GM23338 (cell line): ENCODE results near the gene GOLGA1. TPM values are rescaled to one million over a fixed set of nuclear protein-coding genes. Genes with fewer than 3 reads are reported as not detected.

ENCODE experiments used
- ATAC-seq: fragments of 200-7000 bp; cut with Tn5 transposase; 3 replicates; pipeline ENCODE4 v1.9.1; 2020
- DNase-seq: peaks from one replicate; pipeline ENCODE4 v3.0.0-alpha.2; 2015; ENCODE audit warnings: low spot score
- H2AFZ ChIP-seq: fragments of 200-600 bp; sonication (generic); 2 replicates; pipeline ENCODE4 v1.8.0; 2016; ENCODE audit warnings: antibody characterized with exemption, mild to moderate bottlenecking, moderate library complexity
- H3F3A ChIP-seq: fragments of 200-600 bp; sonication (generic); replicated peaks from 2 replicates; pipeline ENCODE4 v1.8.0; 2017; ENCODE audit warnings: antibody characterized with exemption, mixed run types, low read depth
- H3K27ac ChIP-seq: fragments of 200-600 bp; sonication (generic); 2 replicates; pipeline ENCODE4 v1.6.1; 2016; ENCODE audit warnings: low read depth
- H3K27me3 ChIP-seq: fragments of 200-600 bp; sonication (generic); 2 replicates; pipeline ENCODE4 v1.8.0; 2016; ENCODE audit warnings: mild to moderate bottlenecking, mixed run types, moderate library complexity; ENCODE audit not compliant: insufficient read depth
- H3K36me3 ChIP-seq: fragments of 200-600 bp; sonication (generic); 2 replicates; pipeline ENCODE4 v1.8.0; 2016; ENCODE audit warnings: mild to moderate bottlenecking; ENCODE audit not compliant: insufficient read depth
- H3K4me1 ChIP-seq: fragments of 200-600 bp; sonication (generic); 2 replicates; pipeline ENCODE4 v1.8.0; 2016; ENCODE audit warnings: mild to moderate bottlenecking, moderate library complexity; ENCODE audit not compliant: insufficient read depth
- H3K4me2 ChIP-seq: fragments of 200-600 bp; sonication (generic); 2 replicates; pipeline ENCODE4 v1.7.1; 2017; ENCODE audit warnings: mixed run types
- H3K4me3 ChIP-seq: fragments of 200-600 bp; sonication (generic); 2 replicates; pipeline ENCODE4 v1.6.1; 2016; ENCODE audit warnings: mixed run types
- H3K79me2 ChIP-seq: fragments of 200-600 bp; sonication (generic); replicated peaks from 2 replicates; pipeline ENCODE4 v1.8.0; 2017; ENCODE audit warnings: mild to moderate bottlenecking; ENCODE audit not compliant: insufficient read depth
- H3K9me2 ChIP-seq: fragments of 200-600 bp; sonication (generic); 2 replicates; pipeline ENCODE4 v1.8.0; 2017; ENCODE audit not compliant: insufficient read depth
- H4K20me1 ChIP-seq: fragments of 200-600 bp; sonication (generic); replicated peaks from 2 replicates; pipeline ENCODE4 v1.8.0; 2017; ENCODE audit warnings: mild to moderate bottlenecking; ENCODE audit not compliant: insufficient read depth
- H3K27ac Mint-ChIP-seq: 2 replicates; pipeline ENCODE4 v1.8.0; 2020; ENCODE audit warnings: inconsistent platforms, mild to moderate bottlenecking, moderate library complexity, mixed read lengths
- H3K27me3 Mint-ChIP-seq: 3 replicates; pipeline ENCODE4 v1.8.0; 2022; ENCODE audit warnings: low read depth, mild to moderate bottlenecking, moderate library complexity, mixed read lengths, inconsistent platforms; ENCODE audit not compliant: insufficient read depth, poor library complexity
- H3K36me3 Mint-ChIP-seq: 3 replicates; pipeline ENCODE4 v1.8.0; 2021; ENCODE audit warnings: low read depth, mild to moderate bottlenecking, inconsistent platforms, moderate library complexity, mixed read lengths
- H3K4me1 Mint-ChIP-seq: 3 replicates; pipeline ENCODE4 v1.8.0; 2020; ENCODE audit warnings: mild to moderate bottlenecking, inconsistent platforms, mixed read lengths
- H3K4me3 Mint-ChIP-seq: 3 replicates; pipeline ENCODE4 v1.8.0; 2021; ENCODE audit warnings: moderate library complexity, mild to moderate bottlenecking, inconsistent platforms, mixed read lengths
- H3K9me3 Mint-ChIP-seq: 3 replicates; pipeline ENCODE4 v1.8.0; 2020; ENCODE audit warnings: moderate library complexity, mild to moderate bottlenecking, inconsistent platforms, mixed read lengths
- CREB1 ChIP-seq: fragments of 250-450 bp; sonication (Bioruptor Pico); IDR thresholded peaks from 2 replicates; pipeline ENCODE4 v1.5.0; 2020; ENCODE audit warnings: low read depth, mild to moderate bottlenecking, moderate library complexity
- EZH2 ChIP-seq: fragments of 200-600 bp; sonication (generic); IDR thresholded peaks from one replicate; pipeline ENCODE4 v1.8.0; 2017; ENCODE audit warnings: antibody characterized with exemption, mild to moderate bottlenecking, low read depth; ENCODE audit not compliant: unreplicated experiment
- EZH2phosphoT487 ChIP-seq: fragments of 200-600 bp; sonication (generic); IDR thresholded peaks from one replicate; pipeline ENCODE4 v1.8.1; 2018; ENCODE audit warnings: antibody characterized with exemption; ENCODE audit not compliant: unreplicated experiment
- JUNB ChIP-seq: IDR thresholded peaks from one replicate; pipeline ENCODE4 v1.6.1; 2016; ENCODE audit warnings: antibody characterized with exemption; ENCODE audit not compliant: unreplicated experiment
- NANOG ChIP-seq: IDR thresholded peaks from 2 replicates; pipeline ENCODE4 v1.6.1; 2016; ENCODE audit warnings: antibody characterized with exemption, borderline replicate concordance
- POLR2AphosphoS5 ChIP-seq: IDR thresholded peaks from 2 replicates; pipeline ENCODE4 v1.6.1; 2016; ENCODE audit warnings: antibody characterized with exemption, low read depth
- STAT1 ChIP-seq: IDR thresholded peaks from one replicate; pipeline ENCODE4 v1.6.1; 2016; ENCODE audit warnings: antibody characterized with exemption; ENCODE audit not compliant: unreplicated experiment
- ZNF114 ChIP-seq: fragments of 250-450 bp; sonication (Bioruptor Pico); IDR thresholded peaks from 2 replicates; pipeline ENCODE4 v1.5.0; 2020; ENCODE audit warnings: mild to moderate bottlenecking, moderate library complexity
- ZNF331 ChIP-seq: fragments of 250-450 bp; sonication (Bioruptor Pico); IDR thresholded peaks from 2 replicates; pipeline ENCODE4 v1.5.0; 2020; ENCODE audit warnings: low read depth, mild to moderate bottlenecking, moderate library complexity
- polyA plus RNA-seq: library from polyadenylated mRNA; unstranded; fragments of >200 nt; fragmentation: Nextera tagmentation; extraction: Ambion mirVana; gene quantifications from 2 replicates; pipeline ENCODE4 v1.2.1, GENCODE V29; 2016
- total RNA-seq: library from RNA; depleted of rRNA; stranded (reverse); fragments of >200 nt; shearing (Covaris generic); gene quantifications from 2 replicates; pipeline ENCODE4 v1.2.3, GENCODE V29; 2014
- TF ChIP-seq, protein P1 (sequence below), 2 experiments: fragments of 200-600 bp in 1 of 2; sonication (generic) in 1 of 2; conservative IDR thresholded peaks; 2 replicates each; pipeline versions ENCODE4 v1.5.1 to v1.6.1; 2016 to 2017; ENCODE audit warnings: antibody characterized with exemption in 2 of 2, low read depth in 2 of 2, mild to moderate bottlenecking in 2 of 2, moderate library complexity in 1 of 2
- TF ChIP-seq, protein P2 (sequence below): IDR thresholded peaks from one replicate; pipeline ENCODE4 v1.6.1; 2018; ENCODE audit warnings: antibody characterized with exemption; ENCODE audit not compliant: unreplicated experiment
- TF ChIP-seq, protein P3 (sequence below): IDR thresholded peaks from 2 replicates; pipeline ENCODE4 v1.6.1; 2016; ENCODE audit warnings: antibody characterized with exemption
- TF ChIP-seq, protein P4 (sequence below): fragments of 250-450 bp; sonication (Bioruptor Pico); IDR thresholded peaks from 2 replicates; pipeline ENCODE4 v1.5.0; 2020; ENCODE audit warnings: mild to moderate bottlenecking, moderate library complexity

GOLGA1 gene
- total and polyA plus RNA-seq, 2 experiments from 2014 or later: 6.1 to 8.0 TPM

DNA sequence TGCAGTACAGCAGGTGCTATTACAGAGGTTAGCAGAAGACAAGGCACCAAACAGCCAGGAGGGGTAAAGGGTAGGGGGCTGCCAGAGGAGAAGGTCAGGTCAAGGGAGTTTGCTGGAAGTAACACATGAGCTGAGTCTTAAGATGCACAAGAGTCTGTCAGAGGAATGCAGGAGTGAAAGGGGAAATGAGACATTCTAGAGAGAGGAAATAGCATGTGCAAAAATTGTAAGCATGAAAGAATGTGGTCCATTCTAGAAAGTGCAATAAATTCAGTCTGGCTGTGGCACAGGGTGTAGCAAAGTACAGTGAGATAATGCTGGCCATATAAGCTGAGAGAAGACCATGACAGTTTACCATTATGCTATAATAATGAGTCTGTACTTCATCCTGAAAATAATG, 6.6 kb downstream of the GOLGA1 start:
- no peak overlapping the region for H3K4me2 ChIP-seq
- no peak overlapping the region for H3K4me3 ChIP-seq
- H3K27ac ChIP-seq: no peak overlapping the region
- H3K79me2 ChIP-seq: no peaks in the 10 kb centered on the region
- H3F3A ChIP-seq: peaks cover 3% of the 10 kb centered on the region; the same call in 1 of the 2 replicates
- Mint-ChIP-seq H3K9me3 (no peaks in the 10 kb centered on the region), H3K36me3 (0 out of 3 replicates have a peak, but pooled peaks cover 2% of the 10 kb centered on the region), H3K4me3 (no peak overlapping the region), H3K27ac (no peak overlapping the region), H3K4me1 (no peaks in the 10 kb centered on the region), H3K27me3 (no peaks in the 10 kb centered on the region)
- no peaks in the 10 kb centered on the region for H4K20me1 ChIP-seq
- ATAC-seq (no peak), DNase-seq (no peak)
- H3K9me2 ChIP-seq: no peaks in the 10 kb centered on the region
- TF ChIP-seq, protein P1, sequence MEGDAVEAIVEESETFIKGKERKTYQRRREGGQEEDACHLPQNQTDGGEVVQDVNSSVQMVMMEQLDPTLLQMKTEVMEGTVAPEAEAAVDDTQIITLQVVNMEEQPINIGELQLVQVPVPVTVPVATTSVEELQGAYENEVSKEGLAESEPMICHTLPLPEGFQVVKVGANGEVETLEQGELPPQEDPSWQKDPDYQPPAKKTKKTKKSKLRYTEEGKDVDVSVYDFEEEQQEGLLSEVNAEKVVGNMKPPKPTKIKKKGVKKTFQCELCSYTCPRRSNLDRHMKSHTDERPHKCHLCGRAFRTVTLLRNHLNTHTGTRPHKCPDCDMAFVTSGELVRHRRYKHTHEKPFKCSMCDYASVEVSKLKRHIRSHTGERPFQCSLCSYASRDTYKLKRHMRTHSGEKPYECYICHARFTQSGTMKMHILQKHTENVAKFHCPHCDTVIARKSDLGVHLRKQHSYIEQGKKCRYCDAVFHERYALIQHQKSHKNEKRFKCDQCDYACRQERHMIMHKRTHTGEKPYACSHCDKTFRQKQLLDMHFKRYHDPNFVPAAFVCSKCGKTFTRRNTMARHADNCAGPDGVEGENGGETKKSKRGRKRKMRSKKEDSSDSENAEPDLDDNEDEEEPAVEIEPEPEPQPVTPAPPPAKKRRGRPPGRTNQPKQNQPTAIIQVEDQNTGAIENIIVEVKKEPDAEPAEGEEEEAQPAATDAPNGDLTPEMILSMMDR (conservative IDR thresholded peaks at IDR 0.05; ENCODE audit: low read depth in 2 of 2): no peak
- TF ChIP-seq CREB1 (CRISPR knock-in tag): no peak
- TF ChIP-seq NANOG: no peak
- TF ChIP-seq, protein P2, sequence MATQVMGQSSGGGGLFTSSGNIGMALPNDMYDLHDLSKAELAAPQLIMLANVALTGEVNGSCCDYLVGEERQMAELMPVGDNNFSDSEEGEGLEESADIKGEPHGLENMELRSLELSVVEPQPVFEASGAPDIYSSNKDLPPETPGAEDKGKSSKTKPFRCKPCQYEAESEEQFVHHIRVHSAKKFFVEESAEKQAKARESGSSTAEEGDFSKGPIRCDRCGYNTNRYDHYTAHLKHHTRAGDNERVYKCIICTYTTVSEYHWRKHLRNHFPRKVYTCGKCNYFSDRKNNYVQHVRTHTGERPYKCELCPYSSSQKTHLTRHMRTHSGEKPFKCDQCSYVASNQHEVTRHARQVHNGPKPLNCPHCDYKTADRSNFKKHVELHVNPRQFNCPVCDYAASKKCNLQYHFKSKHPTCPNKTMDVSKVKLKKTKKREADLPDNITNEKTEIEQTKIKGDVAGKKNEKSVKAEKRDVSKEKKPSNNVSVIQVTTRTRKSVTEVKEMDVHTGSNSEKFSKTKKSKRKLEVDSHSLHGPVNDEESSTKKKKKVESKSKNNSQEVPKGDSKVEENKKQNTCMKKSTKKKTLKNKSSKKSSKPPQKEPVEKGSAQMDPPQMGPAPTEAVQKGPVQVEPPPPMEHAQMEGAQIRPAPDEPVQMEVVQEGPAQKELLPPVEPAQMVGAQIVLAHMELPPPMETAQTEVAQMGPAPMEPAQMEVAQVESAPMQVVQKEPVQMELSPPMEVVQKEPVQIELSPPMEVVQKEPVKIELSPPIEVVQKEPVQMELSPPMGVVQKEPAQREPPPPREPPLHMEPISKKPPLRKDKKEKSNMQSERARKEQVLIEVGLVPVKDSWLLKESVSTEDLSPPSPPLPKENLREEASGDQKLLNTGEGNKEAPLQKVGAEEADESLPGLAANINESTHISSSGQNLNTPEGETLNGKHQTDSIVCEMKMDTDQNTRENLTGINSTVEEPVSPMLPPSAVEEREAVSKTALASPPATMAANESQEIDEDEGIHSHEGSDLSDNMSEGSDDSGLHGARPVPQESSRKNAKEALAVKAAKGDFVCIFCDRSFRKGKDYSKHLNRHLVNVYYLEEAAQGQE: no peak
- no peak for TF ChIP-seq EZH2
- TF ChIP-seq POLR2AphosphoS5: no peak
- TF ChIP-seq JUNB: no peak
- TF ChIP-seq, protein P3, sequence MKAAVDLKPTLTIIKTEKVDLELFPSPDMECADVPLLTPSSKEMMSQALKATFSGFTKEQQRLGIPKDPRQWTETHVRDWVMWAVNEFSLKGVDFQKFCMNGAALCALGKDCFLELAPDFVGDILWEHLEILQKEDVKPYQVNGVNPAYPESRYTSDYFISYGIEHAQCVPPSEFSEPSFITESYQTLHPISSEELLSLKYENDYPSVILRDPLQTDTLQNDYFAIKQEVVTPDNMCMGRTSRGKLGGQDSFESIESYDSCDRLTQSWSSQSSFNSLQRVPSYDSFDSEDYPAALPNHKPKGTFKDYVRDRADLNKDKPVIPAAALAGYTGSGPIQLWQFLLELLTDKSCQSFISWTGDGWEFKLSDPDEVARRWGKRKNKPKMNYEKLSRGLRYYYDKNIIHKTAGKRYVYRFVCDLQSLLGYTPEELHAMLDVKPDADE: no peak
- TF ChIP-seq ZNF114: no peak
- no peak for TF ChIP-seq EZH2phosphoT487
- TF ChIP-seq, protein P4, sequence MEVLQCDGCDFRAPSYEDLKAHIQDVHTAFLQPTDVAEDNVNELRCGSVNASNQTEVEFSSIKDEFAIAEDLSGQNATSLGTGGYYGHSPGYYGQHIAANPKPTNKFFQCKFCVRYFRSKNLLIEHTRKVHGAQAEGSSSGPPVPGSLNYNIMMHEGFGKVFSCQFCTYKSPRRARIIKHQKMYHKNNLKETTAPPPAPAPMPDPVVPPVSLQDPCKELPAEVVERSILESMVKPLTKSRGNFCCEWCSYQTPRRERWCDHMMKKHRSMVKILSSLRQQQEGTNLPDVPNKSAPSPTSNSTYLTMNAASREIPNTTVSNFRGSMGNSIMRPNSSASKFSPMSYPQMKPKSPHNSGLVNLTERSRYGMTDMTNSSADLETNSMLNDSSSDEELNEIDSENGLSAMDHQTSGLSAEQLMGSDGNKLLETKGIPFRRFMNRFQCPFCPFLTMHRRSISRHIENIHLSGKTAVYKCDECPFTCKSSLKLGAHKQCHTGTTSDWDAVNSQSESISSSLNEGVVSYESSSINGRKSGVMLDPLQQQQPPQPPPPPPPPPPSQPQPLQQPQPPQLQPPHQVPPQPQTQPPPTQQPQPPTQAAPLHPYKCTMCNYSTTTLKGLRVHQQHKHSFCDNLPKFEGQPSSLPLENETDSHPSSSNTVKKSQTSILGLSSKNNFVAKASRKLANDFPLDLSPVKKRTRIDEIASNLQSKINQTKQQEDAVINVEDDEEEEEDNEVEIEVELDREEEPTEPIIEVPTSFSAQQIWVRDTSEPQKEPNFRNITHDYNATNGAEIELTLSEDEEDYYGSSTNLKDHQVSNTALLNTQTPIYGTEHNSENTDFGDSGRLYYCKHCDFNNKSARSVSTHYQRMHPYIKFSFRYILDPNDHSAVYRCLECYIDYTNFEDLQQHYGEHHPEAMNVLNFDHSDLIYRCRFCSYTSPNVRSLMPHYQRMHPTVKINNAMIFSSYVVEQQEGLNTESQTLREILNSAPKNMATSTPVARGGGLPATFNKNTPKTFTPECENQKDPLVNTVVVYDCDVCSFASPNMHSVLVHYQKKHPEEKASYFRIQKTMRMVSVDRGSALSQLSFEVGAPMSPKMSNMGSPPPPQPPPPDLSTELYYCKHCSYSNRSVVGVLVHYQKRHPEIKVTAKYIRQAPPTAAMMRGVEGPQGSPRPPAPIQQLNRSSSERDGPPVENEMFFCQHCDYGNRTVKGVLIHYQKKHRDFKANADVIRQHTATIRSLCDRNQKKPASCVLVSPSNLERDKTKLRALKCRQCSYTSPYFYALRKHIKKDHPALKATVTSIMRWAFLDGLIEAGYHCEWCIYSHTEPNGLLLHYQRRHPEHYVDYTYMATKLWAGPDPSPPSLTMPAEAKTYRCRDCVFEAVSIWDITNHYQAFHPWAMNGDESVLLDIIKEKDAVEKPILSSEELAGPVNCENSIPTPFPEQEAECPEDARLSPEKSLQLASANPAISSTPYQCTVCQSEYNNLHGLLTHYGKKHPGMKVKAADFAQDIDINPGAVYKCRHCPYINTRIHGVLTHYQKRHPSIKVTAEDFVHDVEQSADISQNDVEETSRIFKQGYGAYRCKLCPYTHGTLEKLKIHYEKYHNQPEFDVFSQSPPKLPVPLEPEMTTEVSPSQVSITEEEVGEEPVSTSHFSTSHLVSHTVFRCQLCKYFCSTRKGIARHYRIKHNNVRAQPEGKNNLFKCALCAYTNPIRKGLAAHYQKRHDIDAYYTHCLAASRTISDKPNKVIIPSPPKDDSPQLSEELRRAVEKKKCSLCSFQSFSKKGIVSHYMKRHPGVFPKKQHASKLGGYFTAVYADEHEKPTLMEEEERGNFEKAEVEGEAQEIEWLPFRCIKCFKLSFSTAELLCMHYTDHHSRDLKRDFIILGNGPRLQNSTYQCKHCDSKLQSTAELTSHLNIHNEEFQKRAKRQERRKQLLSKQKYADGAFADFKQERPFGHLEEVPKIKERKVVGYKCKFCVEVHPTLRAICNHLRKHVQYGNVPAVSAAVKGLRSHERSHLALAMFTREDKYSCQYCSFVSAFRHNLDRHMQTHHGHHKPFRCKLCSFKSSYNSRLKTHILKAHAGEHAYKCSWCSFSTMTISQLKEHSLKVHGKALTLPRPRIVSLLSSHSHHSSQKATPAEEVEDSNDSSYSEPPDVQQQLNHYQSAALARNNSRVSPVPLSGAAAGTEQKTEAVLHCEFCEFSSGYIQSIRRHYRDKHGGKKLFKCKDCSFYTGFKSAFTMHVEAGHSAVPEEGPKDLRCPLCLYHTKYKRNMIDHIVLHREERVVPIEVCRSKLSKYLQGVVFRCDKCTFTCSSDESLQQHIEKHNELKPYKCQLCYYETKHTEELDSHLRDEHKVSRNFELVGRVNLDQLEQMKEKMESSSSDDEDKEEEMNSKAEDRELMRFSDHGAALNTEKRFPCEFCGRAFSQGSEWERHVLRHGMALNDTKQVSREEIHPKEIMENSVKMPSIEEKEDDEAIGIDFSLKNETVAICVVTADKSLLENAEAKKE (CRISPR knock-in tag): no peak
- TF ChIP-seq ZNF331 (CRISPR knock-in tag): no peak
- no peak for TF ChIP-seq STAT1
- H2AFZ ChIP-seq: no peak overlapping the region
- no peaks in the 10 kb centered on the region for H3K27me3 ChIP-seq
- H3K36me3 ChIP-seq: no peaks in the 10 kb centered on the region
- H3K4me1 ChIP-seq: no peaks in the 10 kb centered on the region
